HL-60 (cell line): ENCODE data around the gene AGBL4.

Source experiments
- DNase-seq, 2 experiments: peaks; one replicate each; pipeline ENCODE4 v3.0.0-alpha.2; 2010 to 2020; ENCODE audit warnings: low read depth in 1 of 2, low spot score in 1 of 2
- H3K27ac ChIP-seq: fragments of 250-450 bp; sonication (Bioruptor Pico); replicated peaks from 2 replicates; pipeline ENCODE4 v1.5.1; 2020; ENCODE audit warnings: mild to moderate bottlenecking, moderate library complexity
- H3K27me3 ChIP-seq: fragments of 250-450 bp; sonication (Bioruptor Pico); 2 replicates; pipeline ENCODE4 v1.5.1; 2021; ENCODE audit warnings: mild to moderate bottlenecking, moderate library complexity; ENCODE audit not compliant: insufficient read depth, poor library complexity, severe bottlenecking
- H3K4me3 ChIP-seq: replicated peaks from 2 replicates; pipeline ENCODE4 v1.5.1; 2011; ENCODE audit warnings: mild to moderate bottlenecking, control low read depth, low read length; ENCODE audit not compliant: insufficient read depth
- GABPA ChIP-seq: IDR thresholded peaks from 2 replicates; pipeline ENCODE4 v1.6.1; 2012; ENCODE audit warnings: low read depth
- POLR2AphosphoS5 ChIP-seq: IDR thresholded peaks from 2 replicates; pipeline ENCODE4 v1.6.1; 2012; ENCODE audit warnings: low read depth
- REST ChIP-seq: IDR thresholded peaks from 2 replicates; pipeline ENCODE4 v1.6.1; 2012; ENCODE audit warnings: low read depth; ENCODE audit not compliant: insufficient replicate concordance
- SPI1 ChIP-seq: IDR thresholded peaks from 2 replicates; pipeline ENCODE4 v1.6.1; 2012; ENCODE audit warnings: low read depth, mild to moderate bottlenecking, borderline replicate concordance
- TF ChIP-seq, protein P1 (sequence below): IDR thresholded peaks from one replicate; pipeline ENCODE4 v1.5.1; 2011; ENCODE audit warnings: low read length, control low read depth, inconsistent platforms; ENCODE audit not compliant: insufficient read depth

The AGBL4 gene

DNA sequence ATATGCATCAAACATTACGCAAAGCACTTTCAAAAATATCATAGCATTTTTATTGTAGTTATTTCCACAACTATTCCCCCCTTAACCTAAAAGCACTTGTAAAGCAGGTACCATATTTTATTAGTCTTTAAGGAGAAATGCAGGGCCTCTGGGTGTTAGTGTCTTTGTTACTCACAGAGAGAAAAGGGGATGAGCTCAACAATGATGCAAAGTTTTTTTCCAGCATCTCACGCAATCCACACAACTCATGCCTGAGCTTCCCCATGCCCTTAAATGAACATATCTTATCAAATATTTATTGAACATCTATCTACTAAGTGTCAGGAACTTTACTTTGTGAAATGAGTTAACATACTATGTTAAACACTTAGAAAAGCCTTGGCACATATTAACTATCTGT lies 1297.6 kb downstream of the AGBL4 start:
- Histone ChIP-seq H3K27me3 (no peaks in the 10 kb centered on the region), H3K4me3 (no peak overlapping the region), H3K27ac (no peak overlapping the region)
- TF ChIP-seq SPI1: no peak
- TF ChIP-seq GABPA: no peak
- TF ChIP-seq REST: no peak
- TF ChIP-seq, protein P1, sequence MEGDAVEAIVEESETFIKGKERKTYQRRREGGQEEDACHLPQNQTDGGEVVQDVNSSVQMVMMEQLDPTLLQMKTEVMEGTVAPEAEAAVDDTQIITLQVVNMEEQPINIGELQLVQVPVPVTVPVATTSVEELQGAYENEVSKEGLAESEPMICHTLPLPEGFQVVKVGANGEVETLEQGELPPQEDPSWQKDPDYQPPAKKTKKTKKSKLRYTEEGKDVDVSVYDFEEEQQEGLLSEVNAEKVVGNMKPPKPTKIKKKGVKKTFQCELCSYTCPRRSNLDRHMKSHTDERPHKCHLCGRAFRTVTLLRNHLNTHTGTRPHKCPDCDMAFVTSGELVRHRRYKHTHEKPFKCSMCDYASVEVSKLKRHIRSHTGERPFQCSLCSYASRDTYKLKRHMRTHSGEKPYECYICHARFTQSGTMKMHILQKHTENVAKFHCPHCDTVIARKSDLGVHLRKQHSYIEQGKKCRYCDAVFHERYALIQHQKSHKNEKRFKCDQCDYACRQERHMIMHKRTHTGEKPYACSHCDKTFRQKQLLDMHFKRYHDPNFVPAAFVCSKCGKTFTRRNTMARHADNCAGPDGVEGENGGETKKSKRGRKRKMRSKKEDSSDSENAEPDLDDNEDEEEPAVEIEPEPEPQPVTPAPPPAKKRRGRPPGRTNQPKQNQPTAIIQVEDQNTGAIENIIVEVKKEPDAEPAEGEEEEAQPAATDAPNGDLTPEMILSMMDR: no peak
- TF ChIP-seq POLR2AphosphoS5: no peak
- no peak for DNase-seq

DNA sequence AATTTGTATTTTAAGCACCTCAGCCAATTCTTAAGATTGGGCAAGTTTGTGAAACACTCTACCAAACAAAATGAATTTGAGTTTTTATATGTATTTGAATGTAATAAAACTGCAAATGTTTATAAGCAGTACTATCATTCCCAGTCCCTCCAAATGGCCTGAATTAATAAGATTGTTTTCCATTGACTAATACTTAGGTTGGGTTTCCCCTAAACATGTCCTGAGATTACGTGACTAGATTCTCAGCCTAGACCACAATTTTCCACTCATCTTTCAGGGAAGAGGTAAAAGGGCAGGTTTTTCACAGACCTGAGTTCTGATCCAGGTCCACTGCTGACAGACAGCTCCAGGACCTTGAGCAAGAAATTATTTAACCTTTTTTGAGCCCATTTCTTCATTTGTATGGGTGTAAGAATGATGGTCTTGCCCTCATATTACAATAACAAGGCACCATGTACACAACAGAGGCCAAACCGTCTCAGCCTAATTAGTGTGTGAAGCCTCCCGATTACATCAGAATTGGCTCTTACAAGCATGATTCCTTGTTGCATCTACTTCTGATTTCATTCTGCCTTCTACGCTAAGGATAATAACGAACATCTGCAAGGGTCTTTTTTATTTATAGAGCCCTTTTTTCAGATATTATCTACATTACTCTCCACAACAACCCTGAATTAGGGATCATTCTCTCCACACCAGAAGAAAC lies 1298.3 kb downstream of the AGBL4 start:
- Histone ChIP-seq H3K4me3 (no peak overlapping the region), H3K27me3 (no peaks in the 10 kb centered on the region)

DNA sequence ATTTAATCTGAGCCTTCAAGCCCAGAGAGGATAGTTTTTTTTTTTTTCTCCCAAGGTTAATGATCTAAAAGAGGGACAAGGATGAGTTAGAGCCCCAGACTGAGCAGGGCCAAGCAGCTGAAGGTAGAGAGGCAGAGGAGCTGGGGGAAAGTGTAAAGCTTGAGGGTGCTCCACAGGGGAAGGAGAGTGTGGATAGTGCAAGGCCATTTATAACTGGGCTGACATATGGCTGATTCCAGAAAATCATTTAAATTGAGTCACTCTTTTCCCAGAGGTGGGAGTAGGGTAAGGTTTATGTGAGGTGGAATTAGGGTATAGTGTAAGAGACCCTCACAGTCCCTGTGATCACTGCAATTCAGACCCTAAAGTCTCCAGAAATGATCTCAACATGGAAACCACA lies 1302.8 kb downstream of the AGBL4 start:
- TF ChIP-seq, protein P1: no peak
- TF ChIP-seq POLR2AphosphoS5 (no peak), REST (no peak), GABPA (no peak), SPI1 (no peak)
- Histone ChIP-seq H3K27me3 (no peaks in the 10 kb centered on the region), H3K4me3 (no peak overlapping the region), H3K27ac (no peak overlapping the region)
- no peak for DNase-seq

More for the DNA sequence above, 1298.3 kb downstream of the AGBL4 start:
- H3K27ac ChIP-seq: no peak overlapping the region
- DNase-seq: no peak
- no peak for TF ChIP-seq POLR2AphosphoS5
- no peak for TF ChIP-seq GABPA
- TF ChIP-seq, protein P1: no peak
- no peak for TF ChIP-seq SPI1
- no peak for TF ChIP-seq REST
